ENCODE results near the gene FRMD5. TPM values are rescaled to one million over a fixed set of nuclear protein-coding genes. Genes with fewer than 3 reads are reported as not detected.

Gene FRMD5
- total and polyA plus RNA-seq, 2 donors (not counting 1 experiment from before 2014, with no cell fraction given) = not detected

- Histone ChIP-seq H4K20me1 (ENCODE audit: control insufficient read depth, insufficient read depth, low read length, poor library complexity, severe bottlenecking) (no peaks in the 10 kb centered on the region), H3K79me2 (ENCODE audit: control insufficient read depth, insufficient read depth, low read length) (no peaks in the 10 kb centered on the region), H3K4me3 (ENCODE audit: control extremely low read depth in 1 of 5, extremely low read depth in 1 of 5, insufficient read depth in 1 of 5, low read depth in 2 of 5, low read length in 4 of 5) (no peak overlapping the region), H2AFZ (ENCODE audit: insufficient read depth, low read depth, low read length, poor library complexity, severe bottlenecking) (no peak overlapping the region), H3K9me3 (ENCODE audit: control extremely low read depth in 1 of 3, control insufficient read depth in 2 of 3, insufficient read depth in 1 of 3, low read length in 2 of 3) (no peaks in the 10 kb centered on the region), H3K4me1 (ENCODE audit: control insufficient read depth in 2 of 2, insufficient read depth in 2 of 2, low read length in 2 of 2) (no peaks in the 10 kb centered on the region), H3K4me2 (replicated peaks; ENCODE audit: low read depth, low read length, poor library complexity, severe bottlenecking) (no peak overlapping the region), H3K9ac (ENCODE audit: low read length) (no peak overlapping the region), H3K27me3 (replicated peaks in 1 of 4; ENCODE audit: control extremely low read depth in 1 of 4, control insufficient read depth in 3 of 4, insufficient read depth in 4 of 4, low read length in 3 of 4) (no peaks in the 10 kb centered on the region), H3K27ac (ENCODE audit: low read length in 2 of 2) (no peak overlapping the region), H3K36me3 (replicated peaks in 1 of 2; ENCODE audit: control extremely low read depth in 1 of 2, control insufficient read depth in 1 of 2, extremely low read depth in 1 of 2, insufficient read depth in 2 of 2, low read length in 1 of 2) (no peaks in the 10 kb centered on the region)
- peaks cover 38% of the 10 kb centered on the region for H3K27me3 Mint-ChIP-seq
- intact Hi-C loops (cut with micrococcal nuclease) = no loop called here
- ChIA-PET CTCF (no interaction called here), POLR2A (no interaction called here)
- H3K9me3 Mint-ChIP-seq (ENCODE audit: insufficient read depth) = no peaks in the 10 kb centered on the region
- no peak overlapping the region for H3K27ac Mint-ChIP-seq
- H3K4me3 Mint-ChIP-seq = no peak overlapping the region
- ATAC-seq (ENCODE audit: low read depth) = no peak
- no peak for TF ChIP-seq EZH2 (IDR thresholded peaks at IDR 0.05; ENCODE audit: borderline replicate concordance, insufficient read depth, low read depth, low read length, poor library complexity, severe bottlenecking)
- TF ChIP-seq CTCF (IDR thresholded peaks at IDR 0.05) = no peak
- WGBS (ENCODE audit: insufficient coverage) = no CpG with 5 or more reads among the region's 1 CpG
- H3K4me1 Mint-ChIP-seq = no peaks in the 10 kb centered on the region
- DNase-seq = no peak
These were observed 166.7 kb downstream of the FRMD5 start for GRCh38 chr15:44028349-44028748.

- no peaks in the 10 kb centered on the region for H3K79me2 ChIP-seq (ENCODE audit: control insufficient read depth, insufficient read depth, low read length)
- ChIA-PET POLR2A (no interaction called here), CTCF (no interaction called here)
- H2AFZ ChIP-seq (ENCODE audit: insufficient read depth, low read depth, low read length, poor library complexity, severe bottlenecking) = no peak overlapping the region
- H3K4me2 ChIP-seq (replicated peaks; ENCODE audit: low read depth, low read length, poor library complexity, severe bottlenecking) = no peak overlapping the region
- no peaks in the 10 kb centered on the region for H4K20me1 ChIP-seq (ENCODE audit: control insufficient read depth, insufficient read depth, low read length, poor library complexity, severe bottlenecking)
- no peaks in the 10 kb centered on the region for H3K9me3 ChIP-seq (ENCODE audit: control extremely low read depth in 1 of 3, control insufficient read depth in 2 of 3, insufficient read depth in 1 of 3, low read length in 2 of 3)
- H3K4me1 Mint-ChIP-seq = no peaks in the 10 kb centered on the region
- H3K9me3 Mint-ChIP-seq (ENCODE audit: insufficient read depth) = no peaks in the 10 kb centered on the region
- H3K4me3 Mint-ChIP-seq = no peak overlapping the region
- no peak overlapping the region for H3K4me3 ChIP-seq (ENCODE audit: control extremely low read depth in 1 of 5, extremely low read depth in 1 of 5, insufficient read depth in 1 of 5, low read depth in 2 of 5, low read length in 4 of 5)
- ATAC-seq (ENCODE audit: low read depth) (no peak), DNase-seq (no peak)
- no peak overlapping the region for H3K27ac Mint-ChIP-seq
- H3K27me3 Mint-ChIP-seq = peaks cover 31% of the 10 kb centered on the region
- no peak for TF ChIP-seq CTCF (IDR thresholded peaks at IDR 0.05)
- TF ChIP-seq EZH2 (IDR thresholded peaks at IDR 0.05; ENCODE audit: borderline replicate concordance, insufficient read depth, low read depth, low read length, poor library complexity, severe bottlenecking) = no peak
- H3K9ac ChIP-seq (ENCODE audit: low read length) = no peak overlapping the region
- WGBS (ENCODE audit: insufficient coverage) = no CpG with 5 or more reads among the region's 1 CpG
- H3K36me3 ChIP-seq (replicated peaks in 1 of 2; ENCODE audit: control extremely low read depth in 1 of 2, control insufficient read depth in 1 of 2, extremely low read depth in 1 of 2, insufficient read depth in 2 of 2, low read length in 1 of 2) = no peaks in the 10 kb centered on the region
- no peaks in the 10 kb centered on the region for H3K4me1 ChIP-seq (ENCODE audit: control insufficient read depth in 2 of 2, insufficient read depth in 2 of 2, low read length in 2 of 2)
- intact Hi-C loops (cut with micrococcal nuclease) = no loop called here
- no peaks in the 10 kb centered on the region for H3K27me3 ChIP-seq (replicated peaks in 1 of 4; ENCODE audit: control extremely low read depth in 1 of 4, control insufficient read depth in 3 of 4, insufficient read depth in 4 of 4, low read length in 3 of 4)
- H3K27ac ChIP-seq (ENCODE audit: low read length in 2 of 2) = no peak overlapping the region
These were observed 170.9 kb downstream of the FRMD5 start for GRCh38 chr15:44024155-44024554.
